ENCODE results near the gene RPL37A.

Gene RPL37A

DNA sequence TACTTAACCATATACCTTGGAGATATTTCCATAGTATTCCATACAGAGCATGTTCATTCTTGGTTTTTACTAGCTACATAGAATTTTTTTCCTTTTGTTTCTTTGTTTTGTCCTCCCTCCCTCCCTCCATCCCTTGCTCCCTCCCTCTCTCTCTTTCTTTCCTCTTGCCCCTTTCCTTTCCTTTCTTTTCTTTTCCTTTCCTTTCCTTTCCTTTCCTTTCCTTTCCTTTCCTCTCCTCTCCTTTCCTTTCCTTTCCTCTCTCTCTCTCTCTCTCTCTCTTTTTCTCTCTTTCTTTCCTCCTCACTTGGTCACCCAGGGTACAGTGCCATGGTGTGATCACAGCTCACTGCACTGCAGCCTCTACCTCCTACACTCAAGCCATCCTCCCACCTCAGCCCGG is 28.3 kb downstream of the RPL37A start:
- TF ChIP-seq, protein P1, sequence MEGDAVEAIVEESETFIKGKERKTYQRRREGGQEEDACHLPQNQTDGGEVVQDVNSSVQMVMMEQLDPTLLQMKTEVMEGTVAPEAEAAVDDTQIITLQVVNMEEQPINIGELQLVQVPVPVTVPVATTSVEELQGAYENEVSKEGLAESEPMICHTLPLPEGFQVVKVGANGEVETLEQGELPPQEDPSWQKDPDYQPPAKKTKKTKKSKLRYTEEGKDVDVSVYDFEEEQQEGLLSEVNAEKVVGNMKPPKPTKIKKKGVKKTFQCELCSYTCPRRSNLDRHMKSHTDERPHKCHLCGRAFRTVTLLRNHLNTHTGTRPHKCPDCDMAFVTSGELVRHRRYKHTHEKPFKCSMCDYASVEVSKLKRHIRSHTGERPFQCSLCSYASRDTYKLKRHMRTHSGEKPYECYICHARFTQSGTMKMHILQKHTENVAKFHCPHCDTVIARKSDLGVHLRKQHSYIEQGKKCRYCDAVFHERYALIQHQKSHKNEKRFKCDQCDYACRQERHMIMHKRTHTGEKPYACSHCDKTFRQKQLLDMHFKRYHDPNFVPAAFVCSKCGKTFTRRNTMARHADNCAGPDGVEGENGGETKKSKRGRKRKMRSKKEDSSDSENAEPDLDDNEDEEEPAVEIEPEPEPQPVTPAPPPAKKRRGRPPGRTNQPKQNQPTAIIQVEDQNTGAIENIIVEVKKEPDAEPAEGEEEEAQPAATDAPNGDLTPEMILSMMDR (IDR thresholded peaks at IDR 0.05; ENCODE audit: borderline replicate concordance, insufficient read depth, low read depth, low read length): no peak
- no peak overlapping the region for H3K4me3 ChIP-seq (ENCODE audit: low read depth, low read length)

DNA sequence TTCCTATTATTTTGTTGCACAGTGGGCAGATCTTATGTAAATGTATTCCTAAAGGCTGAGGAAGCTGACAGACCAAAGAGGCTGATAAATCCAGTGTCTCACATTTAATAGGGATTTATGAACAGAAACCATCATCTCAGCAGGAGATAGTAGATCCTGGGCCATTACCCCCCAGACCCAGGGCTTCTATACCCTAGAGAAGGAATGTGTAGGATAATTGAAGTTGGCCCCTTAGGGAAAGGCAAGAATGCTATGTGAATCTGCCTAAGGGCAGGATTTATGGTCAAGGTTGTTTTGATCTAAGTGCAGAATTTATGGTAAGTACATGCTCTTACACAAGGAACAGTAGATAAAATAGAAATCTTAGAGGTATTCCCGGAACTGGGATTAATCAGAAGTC is 29.0 kb downstream of the RPL37A start:
- no peak overlapping the region for H3K4me3 ChIP-seq (ENCODE audit: low read depth, low read length)
- TF ChIP-seq, protein P1 (IDR thresholded peaks at IDR 0.05; ENCODE audit: borderline replicate concordance, insufficient read depth, low read depth, low read length): no peak

DNA sequence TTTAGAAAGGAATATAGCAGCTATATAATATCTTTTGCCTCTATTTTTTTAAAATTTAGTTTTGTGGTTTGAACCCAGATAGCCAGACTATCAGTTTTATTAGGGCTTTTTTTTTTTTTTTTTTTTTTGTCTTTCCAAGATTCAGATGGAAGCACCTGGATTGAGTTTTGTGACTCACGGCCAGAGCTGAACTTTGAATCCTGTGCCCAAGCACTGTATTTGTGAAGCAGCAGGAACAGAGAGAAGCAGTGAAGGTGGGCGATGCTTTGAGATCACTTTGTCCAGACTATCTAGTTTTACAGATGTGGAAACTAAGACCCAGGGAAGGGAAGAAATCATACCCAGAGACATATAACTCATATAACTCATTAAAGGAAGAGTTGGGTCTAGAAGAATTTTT is 33.9 kb downstream of the RPL37A start:
- TF ChIP-seq, protein P1 (IDR thresholded peaks at IDR 0.05; ENCODE audit: borderline replicate concordance, insufficient read depth, low read depth, low read length): no peak
- no peak overlapping the region for H3K4me3 ChIP-seq (ENCODE audit: low read depth, low read length)

DNA sequence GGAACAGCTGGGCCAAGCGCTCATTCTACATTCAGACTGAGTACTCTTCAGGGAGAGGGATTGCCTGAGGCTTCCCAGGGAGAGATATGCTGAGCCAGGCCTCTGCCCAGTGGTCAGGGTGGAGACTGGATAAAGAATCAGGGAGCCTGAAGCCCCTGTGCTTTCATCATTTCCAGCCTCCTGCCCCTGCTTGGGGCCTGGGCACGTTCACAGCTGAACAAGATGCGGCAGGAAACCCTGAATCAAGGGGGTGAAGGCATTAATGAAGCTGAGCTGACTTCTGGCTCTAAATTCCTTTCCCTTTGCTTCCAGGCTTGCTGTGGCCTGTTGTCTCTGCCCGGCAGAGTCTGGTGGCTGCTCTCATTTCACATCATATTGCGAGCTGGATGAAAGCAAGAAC is 35.0 kb downstream of the RPL37A start:
- TF ChIP-seq, protein P1 (IDR thresholded peaks at IDR 0.05; ENCODE audit: borderline replicate concordance, insufficient read depth, low read depth, low read length): no peak
- no peak overlapping the region for H3K4me3 ChIP-seq (ENCODE audit: low read depth, low read length)

DNA sequence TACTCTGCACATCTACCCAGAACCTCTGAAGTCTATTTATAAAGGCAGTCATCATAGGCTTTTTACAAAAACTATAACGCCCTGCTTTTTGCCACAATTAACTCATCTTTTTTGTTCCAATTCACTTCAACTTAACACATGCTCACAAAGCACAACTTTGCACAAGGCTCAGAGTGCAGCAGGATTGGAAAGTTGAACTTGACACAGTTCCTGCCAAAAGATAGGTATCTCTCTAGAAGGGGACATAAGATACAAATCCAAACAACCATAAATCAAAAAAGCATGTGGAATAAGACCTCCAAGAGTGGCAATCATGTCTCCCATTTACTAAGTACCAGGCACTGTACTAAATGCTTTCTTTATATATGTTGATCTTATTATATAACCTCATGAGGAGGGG is 36.2 kb downstream of the RPL37A start:
- TF ChIP-seq, protein P1 (IDR thresholded peaks at IDR 0.05; ENCODE audit: borderline replicate concordance, insufficient read depth, low read depth, low read length): no peak
- H3K4me3 ChIP-seq (ENCODE audit: low read depth, low read length): no peak overlapping the region

DNA sequence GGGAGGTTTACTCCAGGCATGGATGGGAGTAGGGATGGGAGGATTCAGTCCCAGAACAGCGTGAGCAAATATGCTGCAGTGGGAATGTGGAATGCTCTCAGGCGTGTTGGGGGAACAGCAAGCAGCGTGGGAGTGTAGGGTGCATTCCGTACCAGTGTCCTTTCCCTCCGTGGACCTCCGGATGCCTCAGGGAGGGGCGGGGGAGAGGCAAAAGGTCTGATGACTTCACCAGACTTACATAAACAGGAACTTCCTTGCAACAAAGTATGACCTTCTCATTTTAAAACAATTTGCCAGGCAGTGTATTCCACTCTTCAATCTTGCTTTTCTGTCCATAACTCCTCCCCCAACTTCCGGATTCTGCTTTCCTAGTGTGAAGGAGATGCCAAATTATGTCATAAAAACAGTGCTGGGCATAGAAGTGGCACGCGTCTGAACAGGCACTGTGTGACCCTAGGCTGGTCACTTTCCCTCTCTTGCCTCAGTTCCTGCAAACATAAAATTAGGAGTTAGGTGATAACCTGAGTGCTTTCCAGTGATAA is 36.9 kb downstream of the RPL37A start:
- TF ChIP-seq, protein P1 (IDR thresholded peaks at IDR 0.05; ENCODE audit: borderline replicate concordance, insufficient read depth, low read depth, low read length): no peak
- H3K4me3 ChIP-seq (ENCODE audit: low read depth, low read length): no peak overlapping the region

DNA sequence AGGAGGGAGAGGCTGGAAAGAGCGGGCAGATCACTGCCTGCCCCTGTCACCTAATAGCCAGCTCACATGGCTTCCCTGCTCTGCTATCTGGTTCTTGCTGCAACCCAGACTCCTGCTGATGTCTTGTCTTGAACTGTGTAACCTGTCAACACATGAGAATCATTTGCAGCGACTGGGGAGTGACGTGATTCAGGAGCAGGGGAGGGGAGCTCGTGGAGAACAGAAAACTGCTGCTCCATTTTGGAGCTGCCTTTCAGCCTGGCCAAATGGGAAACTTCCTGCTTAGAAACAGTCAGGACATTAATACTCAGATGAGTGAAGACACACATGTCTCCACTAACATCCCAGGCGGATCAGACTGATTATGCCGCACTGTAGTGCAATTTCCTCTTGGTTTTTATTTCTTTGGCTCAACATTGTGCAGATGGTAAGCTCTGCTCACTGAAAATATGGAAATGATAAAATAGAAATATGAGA is 38.1 kb downstream of the RPL37A start:
- TF ChIP-seq, protein P1 (IDR thresholded peaks at IDR 0.05; ENCODE audit: borderline replicate concordance, insufficient read depth, low read depth, low read length): no peak
- no peak overlapping the region for H3K4me3 ChIP-seq (ENCODE audit: low read depth, low read length)
